Skeletal muscle satellite cell (primary cell): ENCODE measurements around the gene SLC6A18.
"Not testable (repeated sequence)": the region's sequence is repeated elsewhere in the genome, so short reads cannot be mapped to it uniquely, and the experiment has no call there.

Experiments
- H3K27me3 ChIP-seq: 2 replicates; pipeline ENCODE4 v1.7.0; 2013; ENCODE audit warnings: low read length; ENCODE audit not compliant: control insufficient read depth, insufficient read depth
- H3K36me3 ChIP-seq: 2 replicates; pipeline ENCODE4 v1.7.0; 2013; ENCODE audit warnings: mild to moderate bottlenecking, control low read depth, low read length; ENCODE audit not compliant: insufficient read depth
- H3K4me1 ChIP-seq: 2 replicates; pipeline ENCODE4 v1.7.0; 2013; ENCODE audit warnings: low read length; ENCODE audit not compliant: control insufficient read depth, insufficient read depth
- H3K4me2 ChIP-seq: 2 replicates; pipeline ENCODE4 v1.7.0; 2013; ENCODE audit warnings: mild to moderate bottlenecking, low read length
- H3K4me3 ChIP-seq: 2 replicates; pipeline ENCODE4 v1.7.0; 2013; ENCODE audit warnings: low read length
- H3K9ac ChIP-seq: 2 replicates; pipeline ENCODE4 v1.7.0; 2013; ENCODE audit warnings: mild to moderate bottlenecking, low read depth, low read length, moderate library complexity
- H3K9me3 ChIP-seq: replicated peaks from 2 replicates; pipeline ENCODE4 v1.7.0; 2013; ENCODE audit warnings: mild to moderate bottlenecking, control low read depth, low read length

The SLC6A18 gene

GRCh38 chr5:1277331-1277730, 52.1 kb downstream of the SLC6A18 start:
- H3K9me3 ChIP-seq: no peaks in the 10 kb centered on the region

GRCh38 chr5:1277781-1278180, 52.6 kb downstream of the SLC6A18 start:
- H3K4me3 ChIP-seq: no peak overlapping the region
- no peaks in the 10 kb centered on the region for H3K9me3 ChIP-seq
- H3K36me3 ChIP-seq: no peaks in the 10 kb centered on the region
- H3K4me2 ChIP-seq: no peak overlapping the region
- no peaks in the 10 kb centered on the region for H3K4me1 ChIP-seq
- no peak overlapping the region for H3K9ac ChIP-seq
- no peaks in the 10 kb centered on the region for H3K27me3 ChIP-seq

More at GRCh38 chr5:1277331-1277730, 52.1 kb downstream of the SLC6A18 start:
- Histone ChIP-seq H3K4me2 (no peak overlapping the region), H3K27me3 (no peaks in the 10 kb centered on the region), H3K9ac (no peak overlapping the region), H3K36me3 (no peaks in the 10 kb centered on the region), H3K4me1 (no peaks in the 10 kb centered on the region), H3K4me3 (no peak overlapping the region)

DNA sequence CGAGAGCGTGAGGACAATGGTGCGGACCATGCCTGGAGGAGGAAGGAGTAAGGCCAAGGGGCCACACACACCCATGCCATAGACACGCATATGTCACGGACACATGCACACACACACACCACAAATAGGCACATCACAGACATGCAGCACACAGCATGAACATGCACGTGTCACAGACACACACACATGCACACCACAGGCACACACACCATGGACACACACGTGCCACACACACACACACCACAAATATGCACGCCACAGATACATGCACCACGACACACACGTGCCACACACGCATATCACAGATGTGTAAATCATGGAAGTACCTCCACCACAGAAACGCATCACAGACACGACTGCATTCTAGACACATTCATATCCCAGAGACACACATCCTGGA, 53.0 kb downstream of the SLC6A18 start:
- no peaks in the 10 kb centered on the region for H3K27me3 ChIP-seq
- H3K4me2 ChIP-seq: no peak overlapping the region
- H3K36me3 ChIP-seq: no peaks in the 10 kb centered on the region
- H3K4me3 ChIP-seq: no peak overlapping the region
- no peak overlapping the region for H3K9ac ChIP-seq
- no peaks in the 10 kb centered on the region for H3K4me1 ChIP-seq
- no peaks in the 10 kb centered on the region for H3K9me3 ChIP-seq

DNA sequence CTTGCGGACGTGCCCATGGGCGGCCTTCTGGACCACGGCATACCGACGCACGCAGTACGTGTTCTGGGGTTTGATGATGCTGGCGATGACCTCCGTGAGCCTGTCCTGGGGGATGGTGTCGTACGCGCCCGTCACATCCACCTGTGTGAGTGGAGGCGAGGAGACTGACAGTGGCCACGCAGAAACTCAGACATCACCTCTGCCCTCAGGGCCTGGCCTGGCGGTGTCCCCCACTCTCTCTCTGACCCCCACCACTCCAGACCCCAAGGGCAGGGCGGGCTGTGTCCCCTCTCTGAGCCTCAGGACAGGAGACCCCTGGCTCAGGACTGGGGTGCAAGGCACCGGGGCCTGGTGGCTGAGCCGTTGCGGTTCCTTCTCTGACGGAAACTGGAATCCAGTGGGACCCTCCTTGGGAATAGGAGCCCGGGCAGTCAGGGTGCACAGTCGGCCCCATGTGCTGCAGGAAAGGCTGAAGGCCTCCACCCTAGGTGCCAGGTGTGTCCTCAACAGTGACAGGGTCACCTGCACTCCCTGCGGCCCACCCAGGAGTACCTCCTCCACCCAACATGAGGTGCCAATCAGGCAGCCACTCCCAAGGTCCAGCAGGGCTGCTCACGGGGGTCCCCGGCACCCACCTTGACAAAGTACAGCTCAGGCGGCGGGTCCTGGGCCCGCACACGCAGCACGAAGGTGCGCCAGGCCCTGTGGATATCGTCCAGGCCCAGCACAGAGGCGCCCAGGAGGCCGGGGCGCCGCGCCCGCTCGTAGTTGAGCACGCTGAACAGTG, 53.7 kb downstream of the SLC6A18 start:
- no peaks in the 10 kb centered on the region for H3K27me3 ChIP-seq
- no peak overlapping the region for H3K9ac ChIP-seq
- H3K9me3 ChIP-seq: no peaks in the 10 kb centered on the region
- no peak overlapping the region for H3K4me2 ChIP-seq
- H3K4me3 ChIP-seq: no peak overlapping the region
- no peaks in the 10 kb centered on the region for H3K4me1 ChIP-seq
- H3K36me3 ChIP-seq: no peaks in the 10 kb centered on the region

DNA sequence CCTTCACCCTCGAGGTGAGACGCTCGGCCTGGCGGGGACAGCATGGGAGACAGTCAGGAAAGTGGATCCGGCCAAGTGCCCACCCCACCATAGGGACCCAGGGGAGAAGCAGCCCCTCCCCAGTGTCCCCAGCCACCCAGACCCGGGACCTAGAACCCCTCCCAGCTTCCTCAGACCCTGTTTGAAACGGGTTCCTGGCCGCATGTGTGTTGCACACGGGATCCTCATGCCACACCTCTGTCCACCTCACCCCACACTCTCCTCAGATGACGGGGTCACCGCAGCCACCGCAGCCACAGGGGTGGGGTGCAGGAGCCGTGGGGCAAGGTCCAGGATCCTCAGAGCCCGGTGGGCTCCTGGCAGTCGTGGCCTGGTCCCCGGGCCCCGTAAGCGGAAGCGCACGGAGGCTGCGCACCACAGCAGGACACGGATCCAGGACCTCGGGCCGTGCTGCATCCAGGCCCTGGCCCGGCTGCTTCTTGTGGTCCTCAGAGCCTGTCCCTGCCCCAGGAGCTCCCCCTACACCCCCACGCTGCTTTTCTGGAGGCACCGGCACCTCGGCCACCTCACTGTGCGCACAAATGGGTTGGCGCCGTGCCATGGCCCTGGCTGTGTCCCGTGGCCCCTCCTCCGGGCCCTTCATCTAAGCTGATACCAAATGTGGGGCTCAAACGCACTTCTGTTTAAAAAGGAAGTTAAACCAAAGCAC, 54.4 kb downstream of the SLC6A18 start:
- H3K36me3 ChIP-seq: no peaks in the 10 kb centered on the region
- H3K4me2 ChIP-seq: no peak overlapping the region
- H3K9ac ChIP-seq: no peak overlapping the region
- no peaks in the 10 kb centered on the region for H3K27me3 ChIP-seq
- H3K4me1 ChIP-seq: no peaks in the 10 kb centered on the region
- no peak overlapping the region for H3K4me3 ChIP-seq
- no peaks in the 10 kb centered on the region for H3K9me3 ChIP-seq

- Histone ChIP-seq H3K9ac (no peak overlapping the region), H3K4me3 (no peak overlapping the region), H3K4me2 (no peak overlapping the region), H3K4me1 (no peaks in the 10 kb centered on the region), H3K9me3 (no peaks in the 10 kb centered on the region), H3K27me3 (no peaks in the 10 kb centered on the region), H3K36me3 (no peaks in the 10 kb centered on the region)
Observed at GRCh38 chr5:1280177-1281037, 55.2 kb downstream of the SLC6A18 start.

DNA sequence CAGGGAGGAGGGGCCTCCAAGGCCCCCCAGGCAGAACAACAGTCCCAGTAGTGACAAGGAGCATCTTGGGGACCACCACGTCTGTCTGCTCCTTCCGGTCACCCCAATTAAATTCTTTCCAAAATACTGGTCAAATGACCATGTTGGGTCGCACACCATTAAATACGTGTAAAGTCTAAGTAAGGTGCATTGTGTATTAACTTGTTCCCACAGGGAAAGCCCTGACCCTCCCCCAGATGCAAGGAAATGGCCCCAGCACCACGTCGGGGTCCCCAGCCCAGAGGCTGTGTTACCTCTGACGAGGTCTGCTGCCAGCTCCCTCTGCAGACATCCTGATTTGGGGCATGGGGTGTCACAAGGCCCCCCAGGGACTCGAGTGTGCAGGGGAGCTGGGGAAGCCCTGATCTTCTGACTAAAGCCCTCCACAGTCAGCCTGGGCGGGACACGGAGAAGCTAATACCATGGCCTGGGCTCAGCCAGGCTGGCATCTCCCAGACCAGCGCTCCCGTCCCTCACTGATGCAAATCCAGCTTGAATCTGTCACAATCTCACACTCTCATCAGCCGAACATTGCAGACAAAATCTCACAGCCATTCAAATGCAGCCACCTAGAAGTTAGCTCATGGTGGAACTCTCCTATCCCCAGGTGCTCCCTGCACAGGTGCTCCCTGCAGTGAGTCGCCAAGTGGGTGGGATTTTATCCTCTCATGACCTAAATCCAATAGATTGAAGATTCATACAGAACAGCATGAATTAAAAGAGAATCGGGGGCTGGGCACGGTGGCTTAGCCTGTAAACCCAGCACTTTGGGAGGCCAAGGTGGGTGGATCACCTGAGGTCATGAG, 56.1 kb downstream of the SLC6A18 start:
- Histone ChIP-seq H3K4me3 (no peak overlapping the region), H3K4me2 (no peak overlapping the region), H3K9ac (no peak overlapping the region), H3K4me1 (no peaks in the 10 kb centered on the region), H3K27me3 (no peaks in the 10 kb centered on the region), H3K9me3 (no peaks in the 10 kb centered on the region), H3K36me3 (no peaks in the 10 kb centered on the region)

GRCh38 chr5:1282131-1282992, 57.2 kb downstream of the SLC6A18 start:
- Histone ChIP-seq H3K4me3 (no peak overlapping the region), H3K9me3 (no peaks in the 10 kb centered on the region), H3K4me2 (no peak overlapping the region), H3K4me1 (no peaks in the 10 kb centered on the region), H3K9ac (no peak overlapping the region), H3K27me3 (no peaks in the 10 kb centered on the region), H3K36me3 (no peaks in the 10 kb centered on the region)

DNA sequence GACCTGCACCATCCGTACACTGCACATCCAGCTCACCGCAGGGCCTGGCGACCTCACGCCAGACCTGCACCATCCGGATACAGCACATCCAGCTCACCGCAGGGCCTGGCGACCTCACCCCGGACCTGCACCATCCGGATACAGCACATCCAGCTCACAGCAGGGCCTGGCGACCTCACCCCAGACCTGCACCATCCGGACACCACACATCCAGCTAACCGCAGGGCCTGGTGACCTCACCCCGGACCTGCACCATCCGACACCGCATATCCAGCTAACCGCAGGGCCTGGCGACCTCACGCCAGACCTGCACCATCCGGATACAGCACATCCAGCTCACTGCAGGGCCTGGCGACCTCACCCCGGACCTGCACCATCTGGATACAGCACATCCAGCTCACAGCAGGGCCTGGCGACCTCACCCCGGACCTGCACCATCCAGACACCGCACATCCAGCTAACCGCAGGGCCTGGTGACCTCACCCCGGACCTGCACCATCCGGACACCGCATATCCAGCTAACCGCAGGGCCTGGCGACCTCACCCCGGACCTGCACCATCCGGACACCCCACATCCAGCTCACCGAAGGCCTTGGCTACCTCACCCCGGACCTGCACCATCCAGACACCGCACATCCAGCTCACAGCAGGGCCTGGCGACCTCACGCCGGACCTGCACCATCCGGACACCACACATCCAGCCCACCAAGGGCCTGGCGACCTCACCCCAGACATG, 58.0 kb downstream of the SLC6A18 start:
- not testable (repeated sequence) for H3K9me3 ChIP-seq

DNA sequence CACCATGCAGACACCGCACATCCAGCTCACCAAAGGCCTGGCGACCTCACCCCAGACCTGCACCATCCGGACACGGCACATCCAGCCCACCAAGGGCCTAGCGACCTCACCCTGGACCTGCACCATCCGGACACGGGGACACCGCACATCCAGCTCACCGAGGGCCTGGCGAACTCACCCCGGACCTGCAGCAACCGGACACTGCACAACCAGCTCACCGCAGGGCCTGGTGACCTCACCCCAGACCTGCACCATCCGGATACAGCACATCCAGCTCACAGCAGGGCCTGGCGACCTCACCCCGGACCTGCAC, 58.5 kb downstream of the SLC6A18 start:
- H3K4me3 ChIP-seq, H3K9me3 ChIP-seq, H3K4me1 ChIP-seq, H3K36me3 ChIP-seq, H3K4me2 ChIP-seq, H3K27me3 ChIP-seq, H3K9ac ChIP-seq: not testable (repeated sequence)

More for the DNA sequence above, 58.0 kb downstream of the SLC6A18 start:
- H3K4me2 ChIP-seq, H3K9ac ChIP-seq, H3K4me3 ChIP-seq, H3K36me3 ChIP-seq, H3K4me1 ChIP-seq, H3K27me3 ChIP-seq: not testable (repeated sequence)
